HG03342 (cell line): ENCODE results near the gene PRAC2.

Experiments
- ATAC-seq: cut with Tn5 transposase; IDR thresholded peaks from one replicate; pipeline ENCODE4 v1.9.1; 2021; ENCODE audit warnings: mild to moderate bottlenecking, moderate library complexity; ENCODE audit not compliant: unreplicated experiment

PRAC2 gene

DNA sequence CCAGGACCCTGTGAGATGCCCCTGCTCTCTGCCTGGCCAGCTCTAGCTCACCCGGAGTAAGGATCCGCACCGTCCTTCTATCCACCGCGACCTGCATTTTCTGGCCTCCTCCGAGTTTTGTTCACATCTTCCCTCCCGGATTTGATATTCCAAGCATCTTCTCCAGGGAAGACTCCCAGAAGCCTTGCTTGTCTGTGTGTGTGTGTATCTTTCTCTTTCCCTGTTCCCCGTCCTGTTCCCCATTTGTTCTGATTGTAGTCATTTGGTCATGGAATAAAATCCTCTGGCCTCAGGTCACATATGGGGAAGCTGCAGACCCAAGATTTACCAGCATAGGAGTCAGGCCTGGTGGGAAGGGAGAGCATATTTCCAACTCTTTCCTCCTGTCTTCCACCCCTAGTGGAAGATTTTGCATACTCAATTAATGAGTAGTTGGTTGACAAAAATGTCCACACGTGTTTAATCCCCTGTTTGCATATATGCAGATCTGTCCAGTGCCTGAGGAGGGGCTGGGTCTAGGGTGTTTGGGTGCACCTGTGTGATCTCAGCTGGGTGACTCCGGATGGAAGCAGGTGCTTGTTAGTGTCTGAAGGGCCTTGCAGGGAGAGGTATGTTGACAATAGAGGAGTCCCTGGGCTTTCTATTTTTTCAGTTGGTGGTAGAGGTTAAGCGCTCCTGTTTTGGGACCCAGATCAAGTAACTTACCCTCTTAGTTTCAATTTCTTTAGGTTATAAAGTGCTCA lies 2.5 kb upstream of the PRAC2 start:
- ATAC-seq: no peak

DNA sequence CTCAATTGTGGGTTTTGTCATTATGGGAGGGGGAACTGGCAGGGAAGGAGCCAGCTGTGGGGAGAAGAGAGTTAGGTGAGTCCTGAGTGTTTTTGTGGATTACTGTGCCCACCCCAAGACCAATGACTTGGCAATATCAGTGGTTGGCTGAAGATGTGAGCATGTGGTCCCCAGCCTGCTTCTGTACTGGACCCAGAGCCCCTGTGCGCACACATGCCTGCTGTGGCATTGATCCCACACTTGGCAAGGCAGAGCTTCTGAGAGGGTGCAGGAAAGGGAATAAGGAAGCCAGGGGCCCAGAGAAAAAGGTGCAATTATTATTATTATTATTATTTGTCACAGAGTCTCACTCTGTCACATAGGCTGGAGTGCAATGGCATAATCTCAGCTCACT lies 2.0 kb upstream of the PRAC2 start:
- ATAC-seq: no peak

GRCh38 chr17:48722201-48722907 lies 631 bp upstream of the PRAC2 start, which contains the start of gene PRAC1:
PRAC1 (minus strand) TSS chr17:48722518; CDS start chr17:48722392, 126 bp downstream.
- ATAC-seq: no peak

GRCh38 chr17:48723423-48724250 lies 652 bp downstream of the PRAC2 start:
- no peak for ATAC-seq

GRCh38 chr17:48724251-48725003 lies 1.4 kb downstream of the PRAC2 start:
- ATAC-seq: no peak

- ATAC-seq: no peak
These were observed 2.0 kb downstream of the PRAC2 start for GRCh38 chr17:48725004-48725287.

DNA sequence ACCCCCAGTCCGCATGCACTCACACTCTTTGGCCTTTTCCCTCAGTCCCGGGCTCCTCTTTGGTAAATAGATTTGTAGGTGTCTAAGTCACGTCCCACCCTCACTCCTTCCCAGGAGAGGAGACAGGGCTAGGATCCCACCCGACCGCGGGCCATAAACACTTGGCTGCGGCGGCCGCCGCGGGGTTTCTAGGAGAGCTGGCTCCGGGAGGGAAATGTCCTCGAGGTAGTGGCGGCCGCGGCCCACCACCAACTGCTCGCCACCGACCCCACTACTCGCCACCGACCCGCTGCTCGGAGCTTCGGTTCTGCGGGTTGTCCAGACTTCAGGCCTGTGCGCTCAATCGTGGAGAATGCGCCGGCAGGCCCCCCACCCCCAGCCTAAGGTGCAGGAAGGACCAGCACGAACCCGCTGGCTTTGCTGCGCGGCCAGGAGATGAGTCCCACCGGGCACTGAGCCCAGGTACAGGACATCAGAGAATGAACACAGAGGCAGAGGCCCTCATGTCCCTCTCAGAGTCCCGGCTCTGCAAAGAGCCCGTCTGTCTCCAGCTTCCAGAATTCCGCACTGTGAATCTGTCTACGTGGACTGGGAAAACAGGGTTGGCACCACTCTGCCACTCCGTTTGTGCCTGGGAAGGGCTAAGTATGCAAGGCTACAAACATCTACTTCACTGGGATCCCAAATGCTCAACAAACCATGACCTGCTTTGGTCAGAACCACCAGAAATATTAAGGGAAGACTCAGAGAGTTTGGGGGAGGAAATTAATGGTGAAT lies 2.5 kb downstream of the PRAC2 start:
- ATAC-seq: no peak

GRCh38 chr17:48726114-48726915 lies 3.3 kb downstream of the PRAC2 start:
- ATAC-seq: no peak

DNA sequence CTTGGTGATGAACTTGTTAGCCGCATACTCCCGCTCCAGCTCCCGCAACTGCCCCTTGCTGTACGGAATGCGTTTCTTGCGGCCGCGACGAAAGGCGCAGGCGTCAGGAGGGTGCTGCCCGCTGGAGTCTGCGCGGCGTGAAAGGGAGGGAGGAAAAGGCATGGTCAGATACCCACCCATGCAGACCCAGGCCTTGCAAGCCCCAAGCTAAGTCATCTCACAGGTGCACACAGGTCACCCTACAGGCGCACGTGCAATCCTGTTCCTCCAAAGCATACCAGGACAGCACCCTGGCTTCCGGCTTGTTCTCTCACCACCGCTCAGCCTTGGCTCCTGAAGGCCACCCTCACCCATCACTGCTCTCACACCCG lies 3.9 kb downstream of the PRAC2 start:
- ATAC-seq: no peak

DNA sequence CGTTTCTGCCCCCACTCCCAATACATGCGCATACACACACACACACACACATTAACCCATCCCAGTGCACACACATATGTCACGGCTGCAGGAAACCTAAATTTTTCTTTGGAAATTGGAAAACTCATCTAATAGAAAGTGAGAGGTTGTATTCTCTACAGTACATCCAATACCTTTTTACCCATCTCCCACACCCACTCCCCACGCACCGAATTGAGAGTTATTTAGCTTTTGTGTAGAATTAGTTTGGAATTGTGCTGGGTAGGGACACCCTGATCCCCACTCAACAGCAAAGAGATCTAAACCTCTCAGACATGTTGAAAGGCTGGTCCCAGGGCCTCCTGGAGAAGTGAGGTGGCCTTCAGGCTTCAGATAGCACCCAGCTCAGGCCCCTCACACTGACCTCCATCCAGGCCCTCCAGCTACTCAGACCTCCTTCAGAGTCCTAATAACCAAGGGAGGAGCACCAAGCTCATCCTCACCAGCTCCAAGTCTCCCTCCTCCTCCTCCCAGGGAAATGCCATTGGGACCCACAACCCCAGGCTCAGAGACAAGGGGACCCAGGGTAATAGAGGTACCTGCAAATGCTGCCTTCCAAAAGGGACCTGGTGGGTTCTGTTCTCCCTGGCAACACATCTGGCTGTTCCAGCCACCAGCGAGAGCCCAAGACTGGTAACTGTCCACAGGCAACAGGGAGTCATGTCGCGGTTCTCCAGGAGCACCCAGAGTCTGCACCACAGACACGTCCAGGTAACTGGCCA lies 4.6 kb downstream of the PRAC2 start:
- no peak for ATAC-seq

GRCh38 chr17:48728232-48729231 lies 5.5 kb downstream of the PRAC2 start, which contains the start of gene HOXB13:
HOXB13 (minus strand) TSS chr17:48728750; CDS start chr17:48728593, 157 bp downstream.
- ATAC-seq: no peak

DNA sequence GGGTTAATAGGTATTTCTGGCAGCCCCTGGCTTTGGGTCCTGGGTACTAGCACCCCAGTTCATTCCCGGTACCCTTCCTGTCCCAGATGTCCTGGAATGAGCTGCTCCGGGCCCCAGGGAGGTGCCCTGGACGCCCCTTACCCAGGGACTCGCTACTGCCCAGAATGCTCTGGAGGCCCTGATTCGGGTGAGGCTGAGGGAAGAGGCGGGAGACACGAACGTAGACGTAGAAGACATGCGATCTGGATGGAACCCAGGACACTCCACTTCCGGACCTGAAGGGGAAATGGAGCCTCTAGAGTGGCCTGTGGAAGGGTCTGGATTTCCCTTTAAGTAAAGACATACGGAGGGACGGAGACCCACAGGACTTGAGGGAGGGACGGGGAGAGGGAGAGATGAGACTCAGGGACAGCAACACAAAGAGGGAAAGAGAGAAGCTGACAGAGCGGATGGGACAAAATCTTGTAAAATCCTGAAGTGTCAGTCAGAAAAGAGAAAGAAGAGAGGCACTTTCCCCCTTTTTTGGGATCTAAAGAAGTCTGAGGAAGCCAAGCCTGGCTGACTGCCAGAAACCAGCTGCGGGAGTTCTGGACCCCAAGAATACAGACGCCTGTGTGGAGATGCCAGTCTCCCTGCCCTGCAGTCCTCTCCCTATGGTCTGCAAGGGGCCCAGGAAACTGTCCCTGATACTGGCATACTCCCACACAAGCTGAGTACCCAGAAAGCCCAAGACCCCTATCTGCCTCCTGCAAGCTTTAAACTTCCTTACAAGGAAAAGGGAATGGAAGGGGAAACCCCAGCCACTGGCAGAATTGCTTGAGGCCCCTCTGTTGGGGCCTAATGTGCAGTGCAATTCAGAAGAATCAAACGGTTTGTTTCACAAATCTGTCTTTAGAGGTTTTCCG lies 6.6 kb downstream of the PRAC2 start:
- ATAC-seq: no peak

- ATAC-seq: no peak
These were observed 7.2 kb downstream of the PRAC2 start for GRCh38 chr17:48730240-48730550.

DNA sequence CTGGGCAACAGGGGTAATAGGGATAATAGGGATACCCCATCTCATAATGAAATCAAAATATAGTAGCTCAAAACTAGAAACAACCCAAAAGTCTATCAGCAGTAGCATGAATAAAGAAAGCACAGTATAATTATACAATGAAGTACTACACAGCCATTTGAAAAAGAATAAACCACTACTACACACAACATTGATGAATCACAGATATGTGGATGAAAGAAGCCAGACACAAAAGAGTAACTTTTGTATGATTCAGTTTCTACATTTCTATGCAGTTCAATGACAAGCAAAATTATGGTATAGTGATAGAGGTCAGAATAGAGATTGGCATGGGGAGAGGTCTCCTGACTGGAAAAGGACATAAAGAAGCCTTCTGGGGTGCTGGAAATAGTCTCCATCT lies 8.4 kb downstream of the PRAC2 start:
- no peak for ATAC-seq

- ATAC-seq: no peak
These were observed 10.0 kb downstream of the PRAC2 start for GRCh38 chr17:48732688-48733629.
